ENCODE measurements around the gene AK9.

The AK9 gene

GRCh38 chr6:109513571-109514071 is 177.4 kb downstream of the AK9 start:
- no peaks in the 10 kb centered on the region for H4K20me1 ChIP-seq (ENCODE audit: insufficient read depth, low read length)
- H2AFZ ChIP-seq (ENCODE audit: low read depth, low read length), result no peak overlapping the region
- H3K27ac ChIP-seq (ENCODE audit: low read length), result no peak overlapping the region
- TF ChIP-seq CTCF (IDR thresholded peaks at IDR 0.05; ENCODE audit: borderline replicate concordance, extremely low read depth, low read length, poor library complexity, severe bottlenecking) (no peak), EZH2 (IDR thresholded peaks at IDR 0.05; ENCODE audit: borderline replicate concordance, low read depth, low read length, severe bottlenecking) (no peak)
- H3K4me2 ChIP-seq (ENCODE audit: insufficient read depth, low read length), result no peak overlapping the region
- peaks cover 29% of the 10 kb centered on the region for H3K4me1 ChIP-seq (ENCODE audit: insufficient read depth, low read length)
- no peak overlapping the region for H3K4me3 ChIP-seq (ENCODE audit: low read depth in 1 of 2, low read length in 2 of 2)
- DNase-seq (no peak), ATAC-seq (ENCODE audit: insufficient read depth, low read depth) (no peak)
- H3K27me3 ChIP-seq (ENCODE audit: insufficient read depth, low read length, poor library complexity), result no peaks in the 10 kb centered on the region
- H3K9me3 ChIP-seq (ENCODE audit: insufficient read depth, low read length, severe bottlenecking), result peaks cover 6% of the 10 kb centered on the region
- no peaks in the 10 kb centered on the region for H3K79me2 ChIP-seq (ENCODE audit: insufficient read depth, low read length)
- no peaks in the 10 kb centered on the region for H3K36me3 ChIP-seq (ENCODE audit: insufficient read depth, low read length)
- H3K9ac ChIP-seq (ENCODE audit: low read depth, low read length), result no peak overlapping the region

- Histone ChIP-seq H4K20me1 (ENCODE audit: insufficient read depth, low read length) (no peaks in the 10 kb centered on the region), H3K36me3 (ENCODE audit: insufficient read depth, low read length) (no peaks in the 10 kb centered on the region), H3K4me1 (ENCODE audit: insufficient read depth, low read length) (peaks cover 23% of the 10 kb centered on the region), H3K4me3 (ENCODE audit: low read depth in 1 of 2, low read length in 2 of 2) (no peak overlapping the region), H3K9me3 (ENCODE audit: insufficient read depth, low read length, severe bottlenecking) (peaks cover 6% of the 10 kb centered on the region), H3K9ac (ENCODE audit: low read depth, low read length) (no peak overlapping the region), H3K27me3 (ENCODE audit: insufficient read depth, low read length, poor library complexity) (no peaks in the 10 kb centered on the region), H3K79me2 (ENCODE audit: insufficient read depth, low read length) (no peaks in the 10 kb centered on the region), H3K27ac (ENCODE audit: low read length) (no peak overlapping the region), H3K4me2 (ENCODE audit: insufficient read depth, low read length) (no peak overlapping the region), H2AFZ (ENCODE audit: low read depth, low read length) (no peak overlapping the region)
- DNase-seq (no peak), ATAC-seq (ENCODE audit: insufficient read depth, low read depth) (no peak)
- TF ChIP-seq EZH2 (IDR thresholded peaks at IDR 0.05; ENCODE audit: borderline replicate concordance, low read depth, low read length, severe bottlenecking) (no peak), CTCF (IDR thresholded peaks at IDR 0.05; ENCODE audit: borderline replicate concordance, extremely low read depth, low read length, poor library complexity, severe bottlenecking) (no peak)
Observed at GRCh38 chr6:109512271-109512817, 178.7 kb downstream of the AK9 start.

GRCh38 chr6:109511832-109512231 is 179.2 kb downstream of the AK9 start:
- H3K27ac ChIP-seq (ENCODE audit: low read length), result no peak overlapping the region
- no peaks in the 10 kb centered on the region for H4K20me1 ChIP-seq (ENCODE audit: insufficient read depth, low read length)
- H3K9ac ChIP-seq (ENCODE audit: low read depth, low read length), result no peak overlapping the region
- no peaks in the 10 kb centered on the region for H3K27me3 ChIP-seq (ENCODE audit: insufficient read depth, low read length, poor library complexity)
- H3K4me1 ChIP-seq (ENCODE audit: insufficient read depth, low read length), result peaks cover 17% of the 10 kb centered on the region
- DNase-seq (no peak), ATAC-seq (ENCODE audit: insufficient read depth, low read depth) (no peak)
- no peak overlapping the region for H2AFZ ChIP-seq (ENCODE audit: low read depth, low read length)
- TF ChIP-seq CTCF (IDR thresholded peaks at IDR 0.05; ENCODE audit: borderline replicate concordance, extremely low read depth, low read length, poor library complexity, severe bottlenecking) (no peak), EZH2 (IDR thresholded peaks at IDR 0.05; ENCODE audit: borderline replicate concordance, low read depth, low read length, severe bottlenecking) (no peak)
- H3K4me3 ChIP-seq (ENCODE audit: low read depth in 1 of 2, low read length in 2 of 2), result no peak overlapping the region
- H3K36me3 ChIP-seq (ENCODE audit: insufficient read depth, low read length), result no peaks in the 10 kb centered on the region
- no peaks in the 10 kb centered on the region for H3K79me2 ChIP-seq (ENCODE audit: insufficient read depth, low read length)
- no peak overlapping the region for H3K4me2 ChIP-seq (ENCODE audit: insufficient read depth, low read length)
- peaks cover 6% of the 10 kb centered on the region for H3K9me3 ChIP-seq (ENCODE audit: insufficient read depth, low read length, severe bottlenecking)

Measured in DND-41 (cell line).